ENCODE results near the gene BUB3. TPM values are rescaled to one million over a fixed set of nuclear protein-coding genes. Genes with fewer than 3 reads are reported as not detected.
A peak's percentile ranks its signal among the peaks of the same experiment; 100 is the strongest.

Gene BUB3
- total and polyA plus RNA-seq, 2 of the 13 experiments (the other 11 are each of a cell fraction or from before 2014, with no cell fraction given), result 174 to 188 TPM

GRCh38 chr10:123154092-123154710, at the start of gene BUB3 (continued):
- TF ChIP-seq ATF5 (CRISPR knock-in tag; IDR thresholded peaks at IDR 0.05; ENCODE audit: low read depth), result no peak
- no peak for TF ChIP-seq ZNF30 (CRISPR knock-in tag; IDR thresholded peaks at IDR 0.05)
- no peak for TF ChIP-seq BRCA1 (CRISPR knock-in tag; IDR thresholded peaks at IDR 0.05)
- TF ChIP-seq AGO1 (IDR thresholded peaks at IDR 0.05; ENCODE audit: low read depth, low read length, poor library complexity, severe bottlenecking), result no peak
- TF ChIP-seq KDM2A (CRISPR knock-in tag; IDR thresholded peaks at IDR 0.05; ENCODE audit: borderline replicate concordance, low read depth), result peak; percentile 63; the same call in 1 of the 2 replicates
- TF ChIP-seq DMAP1 (CRISPR knock-in tag; IDR thresholded peaks at IDR 0.05), result peak; percentile 81
- TF ChIP-seq ZNF788 (CRISPR knock-in tag; IDR thresholded peaks at IDR 0.05; ENCODE audit: borderline replicate concordance), result peak; percentile 75; the same call in 1 of the 2 replicates
- TF ChIP-seq EHMT2 (IDR thresholded peaks at IDR 0.05; ENCODE audit: borderline replicate concordance, low read depth, low read length), result no peak
- no peak for TF ChIP-seq CEBPG (CRISPR knock-in tag; IDR thresholded peaks at IDR 0.05)
- peak; percentile 78 for TF ChIP-seq ZGPAT (CRISPR knock-in tag; IDR thresholded peaks at IDR 0.05)
- TF ChIP-seq MLLT10 (CRISPR knock-in tag; IDR thresholded peaks at IDR 0.05), result no peak
- 0 out of 2 replicates have a peak, but pooled peaks have one; percentile 24 for TF ChIP-seq IRX3 (CRISPR knock-in tag; IDR thresholded peaks at IDR 0.05; ENCODE audit: borderline replicate concordance, low read depth)
- peak; percentile 87 for TF ChIP-seq ASH2L (IDR thresholded peaks at IDR 0.05; ENCODE audit: insufficient read length, low read depth, low read length)
- no peak for TF ChIP-seq ELK4 (CRISPR knock-in tag; IDR thresholded peaks at IDR 0.05; ENCODE audit: borderline replicate concordance)
- TF ChIP-seq ZNF605 (CRISPR knock-in tag; IDR thresholded peaks at IDR 0.05), result no peak; the same call in 1 of the 2 replicates
- no peak for TF ChIP-seq ZNF331 (CRISPR knock-in tag; IDR thresholded peaks at IDR 0.05)
- TF ChIP-seq NR0B2 (CRISPR knock-in tag; IDR thresholded peaks at IDR 0.05), result no peak; the same call in 1 of the 2 replicates
- no peak for TF ChIP-seq CAMTA2 (CRISPR knock-in tag; IDR thresholded peaks at IDR 0.05; ENCODE audit: borderline replicate concordance)
- peak; percentile 46; the same call in 1 of the 2 replicates for TF ChIP-seq ZNF280B (CRISPR knock-in tag; IDR thresholded peaks at IDR 0.05; ENCODE audit: borderline replicate concordance)
- TF ChIP-seq GZF1 (CRISPR knock-in tag; IDR thresholded peaks at IDR 0.05), result no peak
- no peak for TF ChIP-seq ZNF326 (CRISPR knock-in tag; IDR thresholded peaks at IDR 0.05; ENCODE audit: borderline replicate concordance)
- TF ChIP-seq LCORL (IDR thresholded peaks at IDR 0.05), result no peak
- TF ChIP-seq LCORL (CRISPR knock-in tag; IDR thresholded peaks at IDR 0.05), result no peak
- TF ChIP-seq MNT (IDR thresholded peaks at IDR 0.05), result peak; percentile 51; the same call in 1 of the 2 replicates

Data from HepG2 (cell line).